ENCODE measurements around the gene ACKR2. TPM values are rescaled to one million over a fixed set of nuclear protein-coding genes. Genes with fewer than 3 reads are reported as not detected.

The ACKR2 gene
- total and polyA plus RNA-seq, 2 of the 13 experiments (the other 11 are each of a cell fraction or from before 2014, with no cell fraction given): 1.1 to 1.9 TPM

GRCh38 chr3:42914771-42915515, 105.7 kb downstream of the ACKR2 start (continued):
- TF ChIP-seq ZNF800 (CRISPR knock-in tag; IDR thresholded peaks at IDR 0.05) (no peak), ZNF713 (CRISPR knock-in tag; IDR thresholded peaks at IDR 0.05) (no peak), ZGPAT (CRISPR knock-in tag; IDR thresholded peaks at IDR 0.05) (no peak), MAFF (IDR thresholded peaks at IDR 0.05; ENCODE audit: low read depth, low read length) (no peak), ZNF839 (CRISPR knock-in tag; IDR thresholded peaks at IDR 0.05; ENCODE audit: borderline replicate concordance) (no peak), ZNF362 (CRISPR knock-in tag; IDR thresholded peaks at IDR 0.05; ENCODE audit: borderline replicate concordance) (no peak), MIER2 (CRISPR knock-in tag; IDR thresholded peaks at IDR 0.05) (no peak), MLXIP (CRISPR knock-in tag; IDR thresholded peaks at IDR 0.05; ENCODE audit: borderline replicate concordance) (no peak), HNRNPK (IDR thresholded peaks at IDR 0.05; ENCODE audit: low read depth, low read length, poor library complexity, severe bottlenecking) (no peak), NCOR1 (IDR thresholded peaks at IDR 0.05; ENCODE audit: borderline replicate concordance, low read length) (no peak; the same call in 1 of the 2 replicates), PCBP1 (IDR thresholded peaks at IDR 0.05; ENCODE audit: borderline replicate concordance, low read depth, low read length) (no peak), TBL1XR1 (IDR thresholded peaks at IDR 0.05; ENCODE audit: borderline replicate concordance, low read length, partially characterized antibody) (no peak), SMYD3 (CRISPR knock-in tag; IDR thresholded peaks at IDR 0.05) (no peak), ZNF18 (CRISPR knock-in tag; IDR thresholded peaks at IDR 0.05; ENCODE audit: insufficient replicate concordance) (no peak), KLF6 (CRISPR knock-in tag; IDR thresholded peaks at IDR 0.05) (no peak), MAX (IDR thresholded peaks at IDR 0.05) (peak; percentile 69), ATF7-NPFF (CRISPR knock-in tag; IDR thresholded peaks at IDR 0.05; ENCODE audit: low read depth) (no peak), SNRNP70 (IDR thresholded peaks at IDR 0.05; ENCODE audit: low read depth, low read length) (no peak), ZNF777 (CRISPR knock-in tag; IDR thresholded peaks at IDR 0.05) (no peak), MIER3 (CRISPR knock-in tag; IDR thresholded peaks at IDR 0.05; ENCODE audit: borderline replicate concordance) (peak; percentile 18; the same call in 1 of the 2 replicates)
